ENCODE results near the gene TMC6. TPM values are rescaled to one million over a fixed set of nuclear protein-coding genes. Genes with fewer than 3 reads are reported as not detected.
"Not testable (repeated sequence)": the region's sequence is repeated elsewhere in the genome, so short reads cannot be mapped to it uniquely, and the experiment has no call there.

Gene TMC6
- total RNA-seq, 2 donors from 2014 or later, result 83.5 to 119 TPM

DNA sequence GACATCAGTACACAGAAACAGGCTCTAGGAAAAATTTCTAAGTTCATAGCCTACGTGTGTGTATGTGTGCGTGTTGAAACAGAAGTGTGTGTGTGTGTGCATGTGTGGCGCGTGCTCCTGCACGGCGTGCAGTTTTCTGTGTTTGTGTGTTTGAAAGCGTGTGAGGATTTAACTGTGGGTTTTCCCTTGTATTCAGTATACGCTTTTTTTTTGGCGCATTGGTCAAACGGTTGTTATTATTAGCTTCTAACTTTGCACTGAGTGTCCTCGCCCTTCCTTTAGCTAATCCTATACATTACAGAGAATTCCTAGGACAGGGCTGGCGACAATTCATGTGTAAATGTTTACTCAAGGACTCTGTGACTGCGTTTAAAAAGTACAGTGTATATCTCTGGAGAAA, 23.0 kb downstream of the TMC6 start:
- no peak for DNase-seq
- ATAC-seq, result peak; percentile 36
- intact Hi-C loops (cut with DNase I, micrococcal nuclease), result no loop called here

DNA sequence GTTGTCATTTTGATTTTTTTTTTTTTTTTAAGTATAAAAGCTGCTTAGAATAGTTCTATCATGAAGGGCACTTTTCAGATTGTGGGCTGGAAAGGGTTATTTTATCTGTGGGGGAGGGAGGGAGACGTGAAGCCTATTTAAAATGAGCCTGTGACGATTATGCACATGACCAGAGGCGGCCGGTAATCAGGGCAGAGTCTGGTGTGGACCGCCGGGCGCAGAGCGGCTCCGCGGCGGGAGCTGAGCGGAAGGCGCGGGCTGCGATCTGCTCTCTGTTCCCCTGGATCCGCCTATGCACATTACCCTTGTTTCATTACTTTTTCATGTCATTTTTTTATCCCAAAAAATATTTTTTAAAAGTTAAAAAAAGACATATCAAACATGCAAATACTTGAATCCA, 23.5 kb downstream of the TMC6 start:
- intact Hi-C loops (cut with DNase I, micrococcal nuclease), result no loop called here
- no peak for DNase-seq
- no peak for ATAC-seq

DNA sequence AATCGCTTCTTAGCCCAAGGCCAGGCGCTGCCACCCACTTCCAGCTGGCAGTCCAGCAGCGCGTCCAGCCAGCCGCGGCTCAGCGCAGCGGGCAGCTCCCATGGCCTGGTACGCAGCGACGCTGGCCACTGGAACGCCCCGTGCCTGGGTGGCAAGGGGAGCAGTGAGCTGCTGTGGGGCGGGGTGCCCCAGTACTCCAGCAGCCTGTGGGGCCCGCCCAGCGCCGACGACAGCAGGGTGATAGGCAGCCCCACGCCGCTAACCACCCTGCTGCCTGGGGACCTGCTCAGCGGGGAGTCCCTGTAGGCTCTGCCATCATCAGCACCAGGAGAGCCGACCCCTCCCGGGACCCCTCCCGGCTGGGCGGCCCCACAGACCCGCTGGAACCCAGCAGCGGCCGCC, 24.0 kb downstream of the TMC6 start:
- ATAC-seq (no peak), DNase-seq (no peak)

DNA sequence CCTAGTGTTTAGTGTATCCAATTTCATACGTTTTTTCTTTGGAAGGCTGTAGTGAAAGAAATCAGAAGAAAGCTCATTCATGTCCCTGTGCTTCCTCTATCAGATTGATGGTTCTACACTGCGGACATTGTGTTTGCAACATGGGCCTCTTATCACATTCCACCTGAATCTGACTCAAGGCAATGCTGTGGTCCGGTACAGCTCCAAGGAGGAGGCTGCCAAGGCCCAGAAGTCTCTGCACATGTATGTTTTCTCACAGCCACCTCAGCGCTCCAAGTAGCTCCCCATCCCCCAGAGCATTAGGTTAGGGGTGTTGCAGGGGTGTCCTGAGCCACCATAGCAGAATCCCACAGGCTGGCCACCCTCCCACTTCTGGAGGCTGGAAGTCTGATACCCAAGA, 25.2 kb downstream of the TMC6 start:
- ATAC-seq (no peak), DNase-seq (no peak)
- intact Hi-C loops (cut with DNase I, micrococcal nuclease), result no loop called here

More for the DNA sequence above, 24.0 kb downstream of the TMC6 start:
- intact Hi-C loops (cut with DNase I, micrococcal nuclease), result no loop called here

DNA sequence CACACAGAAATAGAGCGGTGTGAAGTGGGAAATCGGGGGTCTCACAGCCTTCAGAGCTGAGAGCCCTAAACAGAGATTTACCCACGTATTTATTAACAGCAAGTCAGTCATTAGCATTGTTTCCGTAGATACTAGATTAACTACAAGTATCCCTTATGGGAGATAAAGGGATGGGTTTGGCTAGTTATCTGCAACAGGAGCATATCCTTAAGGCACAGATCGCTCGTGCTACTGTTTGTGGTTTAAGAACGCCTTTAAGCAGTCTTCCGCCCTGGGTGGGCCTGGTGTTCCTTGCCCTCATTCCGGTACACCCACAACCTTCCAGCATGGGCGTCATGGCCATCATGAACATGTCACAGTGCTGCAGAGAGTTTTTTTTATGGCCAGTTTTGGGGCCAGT, 27.0 kb downstream of the TMC6 start:
- ATAC-seq, result no peak
- DNase-seq, result no peak
- intact Hi-C loops (cut with DNase I, micrococcal nuclease), result no loop called here

DNA sequence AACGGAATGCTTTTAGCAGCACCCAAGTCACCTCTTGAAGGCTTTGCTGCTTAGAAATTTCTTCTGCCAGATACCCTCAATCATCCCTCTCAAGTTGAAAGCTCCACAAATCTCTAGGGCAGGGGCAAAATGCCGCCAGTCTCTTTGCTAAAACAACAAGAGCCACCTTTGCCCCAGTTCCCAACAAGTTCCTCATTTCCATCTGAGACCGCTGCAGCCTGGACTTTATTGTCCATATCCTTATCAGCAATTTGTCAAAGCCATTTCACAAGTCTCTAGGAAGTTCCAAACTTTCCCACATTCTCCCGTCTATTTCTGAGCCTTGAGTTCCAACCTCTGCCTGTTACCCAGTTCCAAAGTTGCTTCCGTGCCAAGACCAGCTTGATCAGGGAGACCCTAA, 27.4 kb downstream of the TMC6 start:
- intact Hi-C loops (cut with DNase I, micrococcal nuclease), result no loop called here
- ATAC-seq (peak; percentile 60), DNase-seq (no peak)

DNA sequence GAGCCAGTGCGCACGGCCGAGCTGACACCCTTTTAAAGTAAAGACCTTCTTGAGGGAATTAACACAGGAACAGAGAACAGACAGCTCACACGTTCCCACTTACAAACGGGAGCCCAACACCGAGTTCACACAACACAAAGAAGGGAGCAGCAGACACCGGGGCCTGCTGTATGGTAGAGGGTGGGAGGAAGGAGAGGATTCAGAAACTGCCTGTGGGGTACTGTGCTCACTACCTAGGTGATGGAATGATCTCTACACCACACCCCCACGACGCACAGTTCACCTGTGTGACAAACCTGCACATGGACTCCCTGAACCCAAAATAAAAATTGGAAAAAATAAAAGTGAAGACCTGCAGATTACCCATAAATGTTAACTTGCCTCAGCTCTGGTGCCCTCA, 32.5 kb downstream of the TMC6 start:
- ATAC-seq (no peak), DNase-seq (no peak)
- intact Hi-C loops (cut with DNase I, micrococcal nuclease), result no loop called here

DNA sequence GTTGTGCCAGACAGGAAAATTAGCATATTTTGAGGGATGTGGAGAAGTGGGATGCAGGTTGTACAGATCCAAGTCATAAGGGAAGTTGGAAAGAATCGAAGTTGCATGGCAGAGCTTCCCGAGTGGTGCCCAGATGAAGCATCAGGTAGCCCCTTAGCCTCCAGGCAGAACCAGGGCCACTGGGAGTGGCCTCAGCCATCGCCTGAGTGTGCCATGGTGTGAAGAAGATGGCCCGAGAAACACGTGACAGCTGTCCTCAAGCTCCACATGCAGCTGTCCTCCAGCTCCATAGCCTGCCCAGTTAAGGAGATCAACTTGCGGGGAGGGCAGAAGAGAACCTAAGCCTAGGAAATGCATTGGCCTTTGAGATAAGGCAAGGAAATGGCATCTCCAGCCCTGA, 33.5 kb downstream of the TMC6 start:
- intact Hi-C loops (cut with DNase I, micrococcal nuclease), result no loop called here

DNA sequence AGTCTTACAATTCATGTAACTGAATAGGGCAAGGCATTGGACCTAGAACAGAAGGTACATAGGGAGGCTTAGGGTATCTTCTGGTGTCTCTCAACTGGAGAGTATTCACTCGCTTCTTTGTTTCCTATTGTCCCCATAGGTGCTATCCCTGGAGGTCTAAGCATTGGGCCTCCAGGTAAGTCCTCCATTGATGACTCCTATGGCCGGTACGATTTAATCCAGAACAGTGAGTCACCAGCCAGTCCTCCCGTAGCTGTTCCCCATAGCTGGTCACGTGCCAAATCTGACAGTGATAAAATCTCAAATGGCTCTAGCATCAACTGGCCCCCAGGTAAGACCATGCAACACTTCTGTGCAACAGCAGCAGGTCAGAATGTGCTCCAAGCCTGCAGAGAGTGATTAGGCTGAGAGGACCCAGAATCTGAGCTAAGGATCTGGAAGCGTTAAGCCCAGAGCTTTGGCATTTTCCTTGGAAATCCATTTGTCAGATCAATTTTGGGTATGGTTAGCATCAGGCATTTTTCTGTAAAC, 35.7 kb downstream of the TMC6 start:
- DNase-seq (no peak), ATAC-seq (no peak)
- intact Hi-C loops (cut with DNase I, micrococcal nuclease), result no loop called here

More for the DNA sequence above, 33.5 kb downstream of the TMC6 start:
- ATAC-seq (no peak), DNase-seq (no peak)

DNA sequence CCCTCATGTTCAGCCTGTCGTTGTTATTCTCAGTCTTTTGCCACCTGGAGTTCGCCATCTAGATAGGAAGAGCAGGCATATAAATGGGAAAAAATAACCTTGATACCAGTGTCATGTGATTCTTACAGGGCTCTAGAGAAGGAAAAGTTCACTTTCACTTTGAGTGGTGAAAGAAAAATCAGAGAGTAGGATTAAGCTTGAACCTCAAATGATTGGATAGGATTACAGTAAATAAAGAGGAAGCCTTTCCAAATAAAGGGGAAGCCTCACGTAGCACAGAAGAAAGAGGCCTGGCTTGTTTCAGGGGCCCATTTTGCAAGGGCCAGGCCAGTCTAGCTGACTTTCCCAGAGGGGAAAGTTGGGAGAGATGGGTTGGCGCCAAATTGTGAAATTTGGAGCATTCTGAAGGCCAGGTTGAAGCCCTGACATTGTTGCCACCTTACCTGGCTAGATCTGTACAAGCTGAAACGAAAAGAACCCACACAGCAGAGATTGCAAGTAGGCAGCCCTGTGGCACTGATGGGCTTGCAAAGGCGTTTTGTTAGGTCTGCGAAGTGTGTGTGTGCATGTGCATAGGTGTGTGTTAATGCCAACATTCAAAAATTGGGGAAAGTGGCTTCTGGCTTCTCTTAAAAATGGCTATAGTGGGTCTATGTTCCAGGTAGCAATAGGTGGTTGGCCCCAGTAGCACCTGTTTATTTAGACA, 38.8 kb downstream of the TMC6 start:
- ATAC-seq, result no peak
- intact Hi-C loops (cut with DNase I, micrococcal nuclease), result no loop called here
- DNase-seq, result no peak

DNA sequence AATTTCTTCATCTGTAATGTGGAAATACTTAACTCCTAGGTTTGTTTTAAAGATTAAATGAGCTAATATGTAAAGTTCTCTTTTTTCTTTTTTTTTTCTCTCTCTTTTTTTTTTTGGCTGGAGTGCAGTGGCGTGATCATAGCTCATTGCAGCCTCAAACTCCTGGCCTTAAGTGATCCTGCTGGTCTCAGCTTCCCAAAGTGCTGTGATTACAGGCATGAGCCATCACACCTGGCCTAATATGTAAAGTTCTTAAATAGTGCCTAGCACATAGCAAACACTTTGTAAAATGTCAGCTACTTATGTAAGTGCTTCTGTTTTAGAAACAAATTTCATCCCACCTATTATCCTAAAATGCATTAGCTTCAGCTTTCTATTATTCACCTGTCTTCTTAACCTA, 40.0 kb downstream of the TMC6 start:
- DNase-seq (no peak), ATAC-seq (no peak)
- intact Hi-C loops (cut with DNase I, micrococcal nuclease), result no loop called here

DNA sequence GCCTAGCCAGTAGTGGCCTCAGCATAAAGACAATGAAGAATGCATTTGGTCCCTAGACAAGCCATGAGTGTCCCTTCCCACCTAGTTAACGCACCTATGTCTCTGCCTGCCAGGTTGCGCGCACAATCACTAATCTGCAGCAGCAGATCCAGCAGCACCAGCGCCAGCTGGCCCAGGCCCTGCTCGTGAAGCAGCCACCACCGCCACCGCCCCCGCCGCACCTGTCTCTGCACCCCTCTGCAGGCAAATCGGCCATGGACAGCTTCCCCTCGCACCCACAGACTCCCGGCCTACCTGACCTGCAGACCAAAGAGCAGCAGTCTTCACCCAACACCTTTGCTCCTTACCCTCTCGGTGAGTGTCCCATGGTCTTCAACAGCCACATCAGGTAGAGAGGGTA, 41.8 kb downstream of the TMC6 start:
- intact Hi-C loops (cut with DNase I, micrococcal nuclease), result no loop called here
- DNase-seq (no peak), ATAC-seq (no peak)

DNA sequence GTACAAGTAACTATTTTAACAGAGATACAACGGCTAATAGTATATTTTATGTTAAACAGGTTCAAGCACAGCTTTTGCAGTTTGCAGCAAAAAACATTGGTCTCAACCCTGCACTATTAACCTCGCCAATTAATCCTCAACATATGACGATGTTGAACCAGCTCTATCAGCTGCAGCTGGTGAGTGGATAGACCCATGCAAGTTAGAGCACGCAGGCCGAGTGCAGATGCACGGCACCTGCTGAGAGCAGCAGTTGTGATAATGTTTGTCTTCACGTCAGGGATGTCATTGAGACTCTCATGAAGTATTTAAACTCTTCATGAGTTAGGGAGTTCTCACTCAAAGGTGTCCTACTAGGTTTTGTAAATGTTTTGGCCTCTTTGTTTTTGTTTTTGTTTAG, 45.6 kb downstream of the TMC6 start:
- intact Hi-C loops (cut with DNase I, micrococcal nuclease), result no loop called here
- DNase-seq (no peak), ATAC-seq (no peak)

DNA sequence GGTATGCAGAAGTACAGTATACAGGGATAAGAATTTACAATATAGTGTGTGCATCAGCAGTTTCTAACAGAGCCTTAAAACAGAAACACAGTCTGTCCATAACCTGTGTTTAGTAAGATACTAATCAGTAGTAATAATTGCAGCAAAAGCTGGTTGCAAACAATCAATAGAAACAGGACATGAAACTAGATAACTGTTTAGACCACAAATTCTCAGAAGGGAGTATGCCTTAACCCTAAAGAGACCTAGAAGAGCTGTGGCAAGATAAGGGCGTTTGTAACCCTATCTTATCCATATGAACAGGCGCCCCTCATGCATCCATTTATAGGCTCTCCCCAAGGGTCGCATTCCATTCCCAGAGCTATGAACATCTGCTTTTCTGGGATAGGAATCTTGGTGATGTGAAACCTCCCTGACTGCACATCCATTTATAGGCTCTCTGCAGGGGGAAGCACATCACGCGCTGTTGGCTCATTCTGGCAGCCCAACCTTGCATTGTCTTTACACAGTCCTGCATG, 46.1 kb downstream of the TMC6 start:
- DNase-seq; ATAC-seq; intact Hi-C loops (cut with DNase I, micrococcal nuclease): not testable (repeated sequence)

DNA sequence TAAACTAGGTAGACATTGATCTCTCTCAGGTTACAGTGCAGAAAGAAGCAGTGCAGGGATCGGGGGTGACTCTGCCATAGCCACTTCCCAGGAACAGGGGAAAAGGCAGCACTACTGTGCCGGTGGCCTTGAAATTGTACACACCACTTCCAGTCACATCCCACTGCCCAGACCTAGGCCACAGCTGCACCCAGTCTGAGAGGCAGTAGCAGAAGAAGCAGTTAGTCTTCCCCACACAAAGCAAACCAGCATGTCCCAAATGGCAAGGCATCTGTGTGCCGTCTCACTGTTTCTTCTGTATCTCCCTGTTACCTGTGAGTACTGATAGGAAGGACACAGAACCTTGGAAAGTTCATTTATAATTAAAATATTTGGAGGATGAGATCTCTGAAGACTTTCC, 47.0 kb downstream of the TMC6 start:
- ATAC-seq (no peak), DNase-seq (no peak)
- intact Hi-C loops (cut with DNase I, micrococcal nuclease), result no loop called here

DNA sequence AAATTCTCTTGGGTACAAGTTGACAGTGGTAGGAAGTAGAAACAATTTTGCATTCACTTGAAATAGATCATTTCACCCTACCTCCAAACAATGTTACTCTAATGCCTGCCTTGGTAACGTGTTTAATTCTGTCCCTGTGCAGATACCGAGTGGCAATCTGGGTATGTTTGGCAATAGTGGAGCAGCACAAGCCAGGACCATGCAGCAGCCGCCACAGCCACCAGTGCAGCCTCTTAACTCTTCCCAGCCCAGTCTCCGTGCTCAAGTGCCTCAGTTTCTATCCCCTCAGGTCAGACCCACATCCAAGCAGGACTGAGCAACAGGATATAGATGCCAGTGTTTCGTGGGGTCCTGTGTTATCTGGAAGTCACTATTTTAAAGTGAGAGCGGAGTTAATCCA, 49.3 kb downstream of the TMC6 start:
- ATAC-seq, result no peak
- intact Hi-C loops (cut with DNase I, micrococcal nuclease), result no loop called here
- DNase-seq, result no peak

DNA sequence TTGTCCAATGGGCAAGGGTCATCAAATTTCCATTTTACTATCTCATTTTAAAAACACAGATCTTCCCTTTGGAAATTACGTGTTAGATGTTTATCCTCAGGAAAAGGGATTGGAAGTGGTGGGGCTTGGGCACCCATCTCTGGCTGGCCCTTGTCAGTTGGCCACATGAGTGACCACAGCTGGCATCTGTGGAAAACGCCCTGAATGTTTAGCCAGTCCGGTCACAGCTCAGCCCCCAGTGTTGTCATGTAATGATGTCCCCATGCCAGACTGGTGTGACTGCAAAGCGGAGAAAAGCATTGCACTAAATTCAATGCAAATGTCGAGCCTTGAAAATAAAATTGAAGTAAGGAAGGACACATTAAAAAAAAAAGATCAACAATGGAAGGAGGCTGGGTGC, 53.0 kb downstream of the TMC6 start:
- intact Hi-C loops (cut with DNase I, micrococcal nuclease), result no loop called here
- no peak for DNase-seq
- no peak for ATAC-seq

DNA sequence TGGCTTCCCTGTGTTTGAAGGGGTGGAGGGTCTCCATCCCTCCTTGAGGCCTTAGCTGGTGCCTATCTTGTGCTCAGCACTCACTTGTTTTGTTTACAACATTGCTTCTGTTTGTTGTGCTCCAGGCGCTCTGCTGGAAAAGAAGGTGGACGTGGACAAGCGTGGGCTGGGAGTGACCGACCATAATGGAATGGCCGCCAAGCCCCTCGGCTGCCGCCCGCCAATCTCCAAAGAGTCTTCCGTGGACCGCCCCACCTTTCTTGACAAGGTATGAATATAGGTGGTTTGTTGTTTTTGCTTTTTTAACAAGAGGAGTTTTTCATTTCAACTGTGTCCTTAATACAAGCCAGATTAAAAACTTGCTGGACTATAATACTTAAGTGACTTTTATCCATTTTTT, 53.5 kb downstream of the TMC6 start:
- intact Hi-C loops (cut with DNase I, micrococcal nuclease), result no loop called here
- DNase-seq (no peak), ATAC-seq (no peak)

DNA sequence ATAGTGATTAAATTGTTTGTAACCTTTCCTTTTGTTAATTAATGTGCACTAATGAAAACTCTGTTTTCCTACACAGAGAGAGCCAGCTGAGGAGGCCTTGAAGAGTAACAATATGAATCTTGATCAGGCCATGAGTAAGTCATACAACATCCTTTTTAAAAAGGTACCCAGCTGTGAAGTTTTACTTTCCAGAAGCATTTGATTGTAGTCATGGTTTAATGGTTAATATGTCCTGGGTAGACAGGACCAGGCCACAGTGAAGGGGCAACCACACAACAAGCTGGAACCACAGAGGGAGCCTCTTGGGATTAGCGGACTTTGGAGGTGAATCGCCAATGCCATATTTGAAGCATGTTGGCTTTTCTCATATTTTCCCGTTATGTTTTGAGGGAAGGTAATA, 55.6 kb downstream of the TMC6 start:
- no peak for ATAC-seq
- intact Hi-C loops (cut with DNase I, micrococcal nuclease), result no loop called here
- DNase-seq, result no peak

DNA sequence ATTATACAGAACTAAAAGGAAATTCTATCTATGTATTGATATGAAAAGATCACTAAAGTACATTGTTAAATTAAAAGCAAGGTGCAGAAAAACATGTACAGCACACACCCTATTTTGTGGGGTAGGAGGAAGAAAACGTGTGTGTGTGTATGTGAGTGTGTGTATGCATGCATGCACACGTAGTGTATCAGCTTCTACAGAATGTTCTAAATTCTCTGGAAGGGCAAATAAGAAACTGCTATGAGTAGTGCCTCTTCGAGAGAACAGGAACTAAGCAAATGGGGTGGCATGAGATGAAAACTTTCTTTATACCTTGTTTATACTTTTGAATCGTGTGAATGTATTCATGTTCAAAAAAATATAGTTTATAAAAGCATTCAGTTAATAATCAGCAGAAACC, 58.9 kb downstream of the TMC6 start:
- intact Hi-C loops (cut with DNase I, micrococcal nuclease), result no loop called here
- no peak for ATAC-seq
- DNase-seq, result no peak

DNA sequence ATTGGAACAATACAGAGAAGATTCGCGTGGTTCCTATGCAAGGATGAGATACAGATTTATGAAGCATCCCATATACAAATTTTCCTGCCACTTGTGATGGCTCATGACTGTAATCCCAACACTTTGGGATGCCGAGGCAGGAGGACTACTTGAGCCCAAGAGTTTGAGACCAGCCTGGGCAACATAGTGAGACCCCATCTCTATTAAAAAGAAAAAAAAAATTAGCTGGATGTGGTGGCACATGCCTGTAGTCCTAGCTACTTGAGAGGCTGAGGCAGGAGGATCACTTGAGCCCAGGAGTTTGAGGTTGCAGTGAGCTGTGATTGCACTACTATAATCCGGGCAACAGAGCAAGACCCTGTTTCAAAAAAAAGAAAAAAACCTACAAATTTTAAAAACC, 61.6 kb downstream of the TMC6 start:
- ATAC-seq; intact Hi-C loops (cut with DNase I, micrococcal nuclease); DNase-seq: not testable (repeated sequence)
